WTC11 (cell line): Measurements from ENCODE around the gene DOP1B.

Experiments
- JUN ChIP-seq: sonication (generic); formaldehyde crosslinking; IDR thresholded peaks from 2 replicates; pipeline ENCODE4 v1.8.0; 2023; ENCODE audit warnings: mild to moderate bottlenecking, missing genetic modification reagents
- NFYB ChIP-seq: sonication (generic); formaldehyde crosslinking; conservative IDR thresholded peaks from 2 replicates; pipeline ENCODE4 v1.8.0; 2022; ENCODE audit warnings: low read depth, missing genetic modification reagents
- NR3C1 ChIP-seq: sonication (generic); formaldehyde crosslinking; conservative IDR thresholded peaks from 2 replicates; pipeline ENCODE4 v1.8.1; 2023; ENCODE audit warnings: low read depth, mild to moderate bottlenecking, missing genetic modification reagents
- RELA ChIP-seq: sonication (generic); formaldehyde crosslinking; IDR thresholded peaks from 2 replicates; pipeline ENCODE4 v1.8.1; 2022; ENCODE audit warnings: missing genetic modification reagents, mild to moderate bottlenecking, borderline replicate concordance
- SMAD3 ChIP-seq: sonication (generic); formaldehyde crosslinking; IDR thresholded peaks from 2 replicates; pipeline ENCODE4 v1.8.0; 2022; ENCODE audit warnings: missing genetic modification reagents, mild to moderate bottlenecking, borderline replicate concordance
- USF2 ChIP-seq: sonication (generic); formaldehyde crosslinking; IDR thresholded peaks from 2 replicates; pipeline ENCODE4 v1.8.1; 2023; ENCODE audit warnings: mild to moderate bottlenecking, missing genetic modification reagents, moderate library complexity
- ZBTB21 ChIP-seq: sonication (generic); formaldehyde crosslinking; IDR thresholded peaks from 2 replicates; pipeline ENCODE4 v1.8.1; 2023; ENCODE audit warnings: mild to moderate bottlenecking, missing genetic modification reagents, borderline replicate concordance
- ZNF138 ChIP-seq: sonication (generic); formaldehyde crosslinking; conservative IDR thresholded peaks from 2 replicates; pipeline ENCODE4 v1.8.1; 2022; ENCODE audit warnings: mild to moderate bottlenecking, moderate library complexity, missing genetic modification reagents
- ZNF232 ChIP-seq: sonication (generic); formaldehyde crosslinking; IDR thresholded peaks from 2 replicates; pipeline ENCODE4 v1.8.0; 2022; ENCODE audit warnings: mild to moderate bottlenecking, missing genetic modification reagents
- ZNF281 ChIP-seq: sonication (generic); formaldehyde crosslinking; IDR thresholded peaks from 2 replicates; pipeline ENCODE4 v1.8.0; 2023; ENCODE audit warnings: mild to moderate bottlenecking, missing genetic modification reagents
- ZNF396 ChIP-seq: fragments of 250-450 bp; sonication (Bioruptor Pico); IDR thresholded peaks from 2 replicates; pipeline ENCODE4 v1.8.0; 2021; ENCODE audit warnings: mild to moderate bottlenecking, moderate library complexity, borderline replicate concordance
- TF ChIP-seq, protein P1 (sequence below): fragments of 200-600 bp; IDR thresholded peaks from 2 replicates; pipeline ENCODE4 v1.8.0; 2022; ENCODE audit warnings: antibody characterized with exemption
- TF ChIP-seq, protein P2 (sequence below): sonication (generic); formaldehyde crosslinking; IDR thresholded peaks from 2 replicates; pipeline ENCODE4 v1.8.1; 2022; ENCODE audit warnings: missing genetic modification reagents, borderline replicate concordance
- TF ChIP-seq, protein P3 (sequence below): sonication (generic); formaldehyde crosslinking; IDR thresholded peaks from 2 replicates; pipeline ENCODE4 v1.8.0; 2022; ENCODE audit warnings: mild to moderate bottlenecking, missing genetic modification reagents

DNA sequence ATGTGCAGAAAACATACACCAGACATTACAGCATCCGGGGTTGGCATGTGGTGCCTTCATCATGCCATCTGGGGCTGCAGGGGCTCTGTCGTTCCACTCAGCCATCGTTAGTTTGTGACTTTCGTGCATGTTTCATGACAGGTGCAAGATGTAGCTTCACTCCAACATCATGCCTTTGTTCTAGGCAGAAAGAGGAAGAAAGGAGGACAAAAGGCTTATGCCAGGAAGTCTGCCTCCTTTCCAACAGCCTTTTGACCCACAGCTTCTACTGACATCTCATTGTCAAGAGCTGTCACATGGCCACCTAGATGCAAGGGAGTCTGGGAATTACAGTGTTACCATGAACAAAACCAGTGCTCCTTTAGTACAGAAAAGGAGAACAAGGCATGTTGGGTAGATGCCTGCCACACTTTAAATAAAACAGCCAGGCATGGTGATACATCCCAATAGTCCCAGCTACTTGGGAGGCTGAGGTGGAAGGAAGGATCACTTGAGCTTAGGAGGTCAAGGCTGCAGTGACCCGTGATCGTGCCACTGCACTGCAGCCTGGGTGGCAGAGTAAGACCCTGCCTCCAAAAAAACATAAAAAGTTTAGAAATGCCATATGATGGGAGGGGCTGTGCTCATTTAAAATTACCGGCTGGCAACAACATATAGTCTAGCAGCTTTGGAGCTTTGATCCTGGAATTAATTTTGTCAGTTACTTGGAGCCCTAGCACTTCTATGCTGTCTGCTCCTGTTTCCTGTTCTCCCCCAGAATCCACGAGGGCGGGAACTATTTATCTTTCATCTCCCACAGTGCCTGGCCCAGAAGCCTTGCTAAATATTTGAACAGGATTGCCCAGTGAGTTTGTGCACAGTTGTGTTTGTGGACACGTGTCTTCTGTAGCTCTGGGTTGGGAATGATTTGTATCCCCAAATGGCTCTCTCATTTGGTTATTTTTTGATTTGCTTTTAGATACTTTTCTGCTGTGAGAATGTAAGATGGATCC is 7.4 kb downstream of the DOP1B start:
- TF ChIP-seq, protein P1, sequence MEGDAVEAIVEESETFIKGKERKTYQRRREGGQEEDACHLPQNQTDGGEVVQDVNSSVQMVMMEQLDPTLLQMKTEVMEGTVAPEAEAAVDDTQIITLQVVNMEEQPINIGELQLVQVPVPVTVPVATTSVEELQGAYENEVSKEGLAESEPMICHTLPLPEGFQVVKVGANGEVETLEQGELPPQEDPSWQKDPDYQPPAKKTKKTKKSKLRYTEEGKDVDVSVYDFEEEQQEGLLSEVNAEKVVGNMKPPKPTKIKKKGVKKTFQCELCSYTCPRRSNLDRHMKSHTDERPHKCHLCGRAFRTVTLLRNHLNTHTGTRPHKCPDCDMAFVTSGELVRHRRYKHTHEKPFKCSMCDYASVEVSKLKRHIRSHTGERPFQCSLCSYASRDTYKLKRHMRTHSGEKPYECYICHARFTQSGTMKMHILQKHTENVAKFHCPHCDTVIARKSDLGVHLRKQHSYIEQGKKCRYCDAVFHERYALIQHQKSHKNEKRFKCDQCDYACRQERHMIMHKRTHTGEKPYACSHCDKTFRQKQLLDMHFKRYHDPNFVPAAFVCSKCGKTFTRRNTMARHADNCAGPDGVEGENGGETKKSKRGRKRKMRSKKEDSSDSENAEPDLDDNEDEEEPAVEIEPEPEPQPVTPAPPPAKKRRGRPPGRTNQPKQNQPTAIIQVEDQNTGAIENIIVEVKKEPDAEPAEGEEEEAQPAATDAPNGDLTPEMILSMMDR = no peak
- TF ChIP-seq, protein P2, sequence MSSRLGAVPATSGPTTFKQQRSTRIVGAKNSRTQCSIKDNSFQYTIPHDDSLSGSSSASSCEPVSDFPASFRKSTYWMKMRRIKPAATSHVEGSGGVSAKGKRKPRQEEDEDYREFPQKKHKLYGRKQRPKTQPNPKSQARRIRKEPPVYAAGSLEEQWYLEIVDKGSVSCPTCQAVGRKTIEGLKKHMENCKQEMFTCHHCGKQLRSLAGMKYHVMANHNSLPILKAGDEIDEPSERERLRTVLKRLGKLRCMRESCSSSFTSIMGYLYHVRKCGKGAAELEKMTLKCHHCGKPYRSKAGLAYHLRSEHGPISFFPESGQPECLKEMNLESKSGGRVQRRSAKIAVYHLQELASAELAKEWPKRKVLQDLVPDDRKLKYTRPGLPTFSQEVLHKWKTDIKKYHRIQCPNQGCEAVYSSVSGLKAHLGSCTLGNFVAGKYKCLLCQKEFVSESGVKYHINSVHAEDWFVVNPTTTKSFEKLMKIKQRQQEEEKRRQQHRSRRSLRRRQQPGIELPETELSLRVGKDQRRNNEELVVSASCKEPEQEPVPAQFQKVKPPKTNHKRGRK (CRISPR knock-in tag) = no peak
- TF ChIP-seq NFYB (CRISPR knock-in tag) (no peak), SMAD3 (CRISPR knock-in tag) (no peak), JUN (no peak), ZNF232 (CRISPR knock-in tag) (no peak), USF2 (CRISPR knock-in tag) (no peak), ZNF396 (CRISPR knock-in tag) (no peak), RELA (no peak), ZNF138 (CRISPR knock-in tag) (no peak), NR3C1 (CRISPR knock-in tag) (no peak), ZBTB21 (no peak), ZNF281 (no peak)
- TF ChIP-seq, protein P3, sequence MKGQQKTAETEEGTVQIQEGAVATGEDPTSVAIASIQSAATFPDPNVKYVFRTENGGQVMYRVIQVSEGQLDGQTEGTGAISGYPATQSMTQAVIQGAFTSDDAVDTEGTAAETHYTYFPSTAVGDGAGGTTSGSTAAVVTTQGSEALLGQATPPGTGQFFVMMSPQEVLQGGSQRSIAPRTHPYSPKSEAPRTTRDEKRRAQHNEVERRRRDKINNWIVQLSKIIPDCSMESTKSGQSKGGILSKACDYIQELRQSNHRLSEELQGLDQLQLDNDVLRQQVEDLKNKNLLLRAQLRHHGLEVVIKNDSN = no peak
